Measurements from ENCODE around the gene PRIMA1. TPM values are rescaled to one million over a fixed set of nuclear protein-coding genes. Genes with fewer than 3 reads are reported as not detected.

The PRIMA1 gene
- total RNA-seq, 1 experiment from 2014 or later, result 4.9 TPM

Other genes with a start within 250 kb of the PRIMA1 start
- not detected in 3 replicates for gene FAM181A, start 138.9 kb upstream of the PRIMA1 start, total RNA-seq (2021)
- gene ASB2, start 188.1 kb upstream of the PRIMA1 start, total RNA-seq (2021), result 0.37 to 0.73 TPM (median 0.71 TPM) in 3 replicates
- gene CCDC197, start 208.8 kb upstream of the PRIMA1 start, total RNA-seq (2021), result not detected in 3 replicates
- 3.5 to 4.5 TPM (median 3.9 TPM) in 3 replicates for gene OTUB2, start 237.9 kb upstream of the PRIMA1 start, total RNA-seq (2021)